NCI-H345 treated with DMSO at 0.1 percent for 48 hours (cell line): ENCODE results near the gene COMMD10.
"Not testable (repeated sequence)": the region's sequence is repeated elsewhere in the genome, so short reads cannot be mapped to it uniquely, and the experiment has no call there.

ENCODE experiments used
- DNase-seq: peaks from one replicate; lab custom pipeline; 2025; ENCODE audit not compliant: unreplicated experiment; lab: John Stamatoyannopoulos, UW

The COMMD10 gene

GRCh38 chr5:116097301-116097700 lies 12.5 kb downstream of the COMMD10 start:
- no peak for DNase-seq

- DNase-seq: no peak
Observed at GRCh38 chr5:116098998-116099397, 14.2 kb downstream of the COMMD10 start.

- not testable (repeated sequence) for DNase-seq
Observed at GRCh38 chr5:116104941-116105340, 20.1 kb downstream of the COMMD10 start.

GRCh38 chr5:116115163-116115562 lies 30.3 kb downstream of the COMMD10 start:
- no peak for DNase-seq

GRCh38 chr5:116130471-116130870 lies 45.6 kb downstream of the COMMD10 start:
- DNase-seq: no peak

GRCh38 chr5:116130976-116131375 lies 46.2 kb downstream of the COMMD10 start:
- no peak for DNase-seq

- no peak for DNase-seq
Observed at GRCh38 chr5:116133281-116133680, 48.5 kb downstream of the COMMD10 start.

GRCh38 chr5:116135344-116135743 lies 50.5 kb downstream of the COMMD10 start:
- no peak for DNase-seq

GRCh38 chr5:116137544-116138378 lies 52.9 kb downstream of the COMMD10 start:
- peak; percentile 23 for DNase-seq

- no peak for DNase-seq
Observed at GRCh38 chr5:116142495-116142894, 57.7 kb downstream of the COMMD10 start.

- no peak for DNase-seq
Observed at GRCh38 chr5:116144103-116144502, 59.3 kb downstream of the COMMD10 start.

- no peak for DNase-seq
Observed at GRCh38 chr5:116144991-116145390, 60.2 kb downstream of the COMMD10 start.

- no peak for DNase-seq
Observed at GRCh38 chr5:116145416-116145815, 60.6 kb downstream of the COMMD10 start.

- DNase-seq: no peak
Observed at GRCh38 chr5:116152169-116152568, 67.3 kb downstream of the COMMD10 start.

- DNase-seq: no peak
Observed at GRCh38 chr5:116153687-116154174, 68.9 kb downstream of the COMMD10 start.

GRCh38 chr5:116154252-116154651 lies 69.4 kb downstream of the COMMD10 start:
- DNase-seq: no peak

GRCh38 chr5:116154931-116155330 lies 70.1 kb downstream of the COMMD10 start:
- DNase-seq: no peak

- DNase-seq: no peak
Observed at GRCh38 chr5:116157902-116158301, 73.1 kb downstream of the COMMD10 start.

GRCh38 chr5:116159006-116159405 lies 74.2 kb downstream of the COMMD10 start:
- no peak for DNase-seq

GRCh38 chr5:116174111-116174510 lies 89.3 kb downstream of the COMMD10 start:
- DNase-seq: no peak

GRCh38 chr5:116176121-116176520 lies 91.3 kb downstream of the COMMD10 start:
- DNase-seq: no peak

GRCh38 chr5:116178925-116179324 lies 94.1 kb downstream of the COMMD10 start:
- no peak for DNase-seq

GRCh38 chr5:116209166-116209565 lies 124.3 kb downstream of the COMMD10 start:
- no peak for DNase-seq
